T-helper 1 cell treated with Interleukin-12 subunit alpha and Interleukin-12 subunit beta and Interleukin-4 antibody, amounts not matched to agents 30 μg/mL and 1 μg/mL, for 36 hours (primary cell): ENCODE data around the gene ABHD1.
"Not testable (repeated sequence)": the region's sequence is repeated elsewhere in the genome, so short reads cannot be mapped to it uniquely, and the experiment has no call there.

Experiments used
- H3K27ac Mint-ChIP-seq: one replicate; pipeline ENCODE4 v1.8.0; 2021; ENCODE audit warnings: mild to moderate bottlenecking, mixed read lengths
- H3K27me3 Mint-ChIP-seq: one replicate; pipeline ENCODE4 v1.8.0; 2021; ENCODE audit warnings: low read depth, mixed read lengths
- H3K36me3 Mint-ChIP-seq: one replicate; pipeline ENCODE4 v1.8.0; 2021; ENCODE audit warnings: low read depth, mixed read lengths
- H3K4me1 Mint-ChIP-seq: one replicate; pipeline ENCODE4 v1.8.0; 2021; ENCODE audit warnings: low read depth, mixed read lengths
- H3K4me3 Mint-ChIP-seq: one replicate; pipeline ENCODE4 v1.8.0; 2021; ENCODE audit warnings: mild to moderate bottlenecking, moderate library complexity, mixed read lengths
- H3K9me3 Mint-ChIP-seq: one replicate; pipeline ENCODE4 v1.8.0; 2021; ENCODE audit warnings: mixed read lengths

Gene ABHD1

DNA sequence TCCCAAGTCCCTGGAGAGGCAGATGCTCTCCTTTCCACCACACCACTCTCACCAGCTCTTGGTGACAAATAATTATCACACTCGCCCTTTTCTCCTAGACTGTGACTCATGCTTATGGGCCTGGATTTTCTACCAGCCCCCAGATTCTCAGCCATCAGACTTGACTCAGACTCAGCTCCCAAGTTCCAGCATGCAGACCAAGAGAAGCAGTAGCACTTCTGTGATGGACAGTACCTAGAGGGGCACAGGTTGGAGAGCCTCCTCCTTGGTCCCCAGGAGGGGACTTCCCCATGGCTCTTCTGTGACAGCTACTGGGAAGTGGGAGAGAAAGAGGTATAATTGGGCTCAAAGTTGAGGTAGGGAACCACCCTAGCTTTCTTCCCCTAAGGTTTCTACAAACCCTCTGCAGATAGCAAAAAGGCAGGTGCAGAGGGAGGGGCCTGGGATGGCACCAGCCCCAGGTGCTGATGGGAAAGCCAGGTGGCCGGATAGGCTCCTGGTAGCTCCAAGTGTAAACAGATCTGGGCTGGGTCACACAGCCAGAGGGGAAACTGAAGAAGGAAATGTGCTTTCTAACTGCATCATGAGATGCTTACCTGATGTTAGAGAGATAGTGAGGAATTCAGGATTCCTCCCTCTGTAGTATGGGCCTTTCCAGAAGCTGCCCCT is 29.3 kb downstream of the ABHD1 start:
- Mint-ChIP-seq H3K27me3 (no peaks in the 10 kb centered on the region), H3K27ac (no peak overlapping the region), H3K4me3 (no peak overlapping the region), H3K9me3 (no peaks in the 10 kb centered on the region), H3K4me1 (no peaks in the 10 kb centered on the region), H3K36me3 (no peaks in the 10 kb centered on the region)

DNA sequence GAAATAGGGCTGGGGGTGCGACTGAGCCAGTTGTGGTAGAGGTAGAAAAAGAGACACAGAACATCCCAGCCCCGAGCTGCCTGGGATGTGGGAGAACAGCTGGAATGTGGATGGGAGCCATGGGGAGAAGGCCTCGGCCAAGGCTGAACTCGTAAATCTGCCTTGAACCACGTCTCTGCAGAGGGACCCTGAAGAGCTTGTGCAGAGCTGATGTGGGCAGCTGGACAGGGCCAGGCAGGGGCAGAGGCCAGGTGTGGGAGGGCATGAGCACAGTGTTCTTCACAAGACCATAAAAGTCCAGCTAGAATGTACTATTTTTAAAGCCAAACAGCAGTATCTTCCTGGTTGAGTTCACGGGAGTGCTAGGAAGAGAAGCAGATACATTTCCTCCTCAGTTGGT is 30.9 kb downstream of the ABHD1 start:
- no peaks in the 10 kb centered on the region for H3K36me3 Mint-ChIP-seq
- H3K27me3 Mint-ChIP-seq = no peaks in the 10 kb centered on the region
- no peaks in the 10 kb centered on the region for H3K9me3 Mint-ChIP-seq
- no peak overlapping the region for H3K27ac Mint-ChIP-seq
- H3K4me3 Mint-ChIP-seq = no peak overlapping the region
- no peaks in the 10 kb centered on the region for H3K4me1 Mint-ChIP-seq

DNA sequence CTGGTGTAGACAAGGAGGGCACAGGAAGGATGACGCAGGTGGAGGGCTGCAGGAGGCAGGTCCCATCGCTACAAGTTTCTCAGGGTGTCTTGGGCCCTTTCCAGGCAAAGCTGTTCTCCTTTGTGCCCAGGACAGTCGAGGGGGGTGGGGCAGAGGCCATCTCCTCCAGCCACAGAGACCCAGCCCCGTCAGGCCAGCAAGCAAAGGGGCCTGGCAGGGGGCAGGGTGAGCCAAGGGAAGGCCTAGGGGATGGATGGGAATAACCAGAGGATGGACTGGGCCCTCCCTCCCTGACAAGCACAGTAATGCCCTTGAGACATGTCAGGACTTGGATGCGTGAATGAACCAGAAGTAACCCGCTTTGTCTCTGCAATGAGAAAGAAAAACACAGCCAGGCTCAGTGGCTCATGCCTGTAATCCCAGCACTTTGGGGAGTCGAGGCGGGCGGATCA is 31.5 kb downstream of the ABHD1 start:
- no peaks in the 10 kb centered on the region for H3K27me3 Mint-ChIP-seq
- H3K27ac Mint-ChIP-seq = no peak overlapping the region
- no peaks in the 10 kb centered on the region for H3K9me3 Mint-ChIP-seq
- H3K4me3 Mint-ChIP-seq = no peak overlapping the region
- no peaks in the 10 kb centered on the region for H3K4me1 Mint-ChIP-seq
- H3K36me3 Mint-ChIP-seq = no peaks in the 10 kb centered on the region

- no peaks in the 10 kb centered on the region for H3K27me3 Mint-ChIP-seq
- no peaks in the 10 kb centered on the region for H3K9me3 Mint-ChIP-seq
- H3K36me3 Mint-ChIP-seq = no peaks in the 10 kb centered on the region
- H3K4me1 Mint-ChIP-seq = no peaks in the 10 kb centered on the region
- H3K4me3 Mint-ChIP-seq = no peak overlapping the region
- H3K27ac Mint-ChIP-seq = peak overlapping the region; percentile 19
Measured at GRCh38 chr2:27158468-27158867, 34.9 kb downstream of the ABHD1 start.

DNA sequence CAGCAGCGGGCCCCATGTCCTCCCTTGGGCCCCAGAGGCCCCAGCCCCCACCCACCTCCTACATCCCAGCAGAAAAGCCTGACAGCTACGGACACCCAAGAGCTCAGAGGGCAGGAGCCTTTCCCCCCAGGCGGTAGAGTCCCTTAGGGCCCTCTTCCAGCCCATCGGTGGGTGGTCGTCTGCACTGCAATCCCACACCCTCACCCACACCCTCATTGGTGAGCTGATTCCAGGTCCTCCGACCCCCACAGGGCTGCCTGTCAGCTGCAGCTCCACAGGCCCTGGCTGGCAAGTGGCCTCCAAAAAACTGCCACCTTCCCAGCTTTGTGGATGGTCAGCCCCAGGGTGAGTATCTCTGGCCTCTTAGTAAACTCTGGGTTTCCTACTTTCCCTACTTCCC is 35.7 kb downstream of the ABHD1 start:
- Mint-ChIP-seq H3K36me3 (no peaks in the 10 kb centered on the region), H3K4me3 (no peak overlapping the region), H3K9me3 (no peaks in the 10 kb centered on the region), H3K27me3 (no peaks in the 10 kb centered on the region), H3K4me1 (no peaks in the 10 kb centered on the region), H3K27ac (no peak overlapping the region)

DNA sequence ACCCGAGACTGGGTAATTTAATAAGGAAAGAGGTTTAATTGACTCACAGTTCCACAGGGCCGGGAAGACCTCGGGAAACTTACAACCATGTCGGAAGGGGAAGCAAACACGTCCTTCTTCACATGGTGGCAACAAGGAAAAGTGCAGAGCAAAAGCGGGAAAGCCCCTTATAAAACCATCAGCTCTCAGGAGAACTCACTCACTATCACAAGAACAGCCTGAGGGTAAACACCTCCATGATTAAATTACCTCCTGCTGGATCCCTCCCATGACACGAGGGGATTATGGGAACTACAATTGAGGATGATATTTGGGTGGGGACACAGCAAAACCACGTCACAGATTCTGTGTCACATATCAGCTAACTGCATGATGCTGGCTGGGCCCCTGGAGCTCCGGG is 36.6 kb downstream of the ABHD1 start:
- H3K36me3 Mint-ChIP-seq = no peaks in the 10 kb centered on the region
- H3K27me3 Mint-ChIP-seq = no peaks in the 10 kb centered on the region
- H3K4me3 Mint-ChIP-seq = no peak overlapping the region
- no peak overlapping the region for H3K27ac Mint-ChIP-seq
- H3K4me1 Mint-ChIP-seq = no peaks in the 10 kb centered on the region
- no peaks in the 10 kb centered on the region for H3K9me3 Mint-ChIP-seq

DNA sequence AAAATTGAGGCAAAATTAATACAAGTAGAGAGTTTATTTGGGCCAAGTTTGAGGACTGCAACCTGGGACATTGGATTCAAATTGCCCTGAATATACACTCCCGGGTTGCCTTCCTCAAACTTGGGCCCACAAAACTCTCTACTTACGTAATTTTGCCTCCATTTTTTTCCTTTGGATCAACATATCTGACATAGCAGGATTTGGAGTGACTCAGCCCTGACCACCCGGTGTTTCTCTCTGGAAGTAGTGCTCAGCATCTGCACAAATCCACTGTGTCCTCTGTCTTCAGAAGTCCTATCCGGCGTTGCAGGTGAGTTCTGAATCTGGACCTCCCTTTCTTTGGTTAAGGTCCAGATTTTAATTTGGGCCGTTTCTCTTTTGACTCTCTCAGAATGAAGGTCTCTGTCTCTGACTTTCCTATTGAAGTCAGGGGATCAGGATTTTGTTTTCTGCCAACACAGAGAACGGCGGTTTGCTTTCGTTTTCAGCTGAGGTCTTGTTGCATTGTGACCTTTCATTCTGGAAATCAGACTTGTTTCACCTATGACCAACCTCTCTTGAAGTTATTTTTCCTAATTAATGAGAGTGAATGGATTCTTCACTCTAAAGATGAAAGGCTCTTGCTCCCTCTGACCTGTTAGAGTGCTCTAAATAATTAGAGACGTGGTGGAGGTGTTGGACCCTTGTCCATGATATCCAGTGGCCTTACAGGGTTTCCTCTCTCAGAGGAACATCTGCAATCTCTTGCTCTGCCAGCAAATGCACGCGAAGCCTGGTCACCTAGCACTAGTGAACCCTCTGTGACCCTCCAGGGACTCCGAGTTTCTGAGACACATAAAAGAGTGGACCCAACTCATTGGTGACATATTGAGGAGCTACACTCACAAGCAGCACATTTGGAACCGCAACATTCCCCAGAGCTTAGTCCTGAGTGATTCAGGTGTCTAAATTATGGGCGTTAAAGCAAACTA is 38.8 kb downstream of the ABHD1 start:
- no peaks in the 10 kb centered on the region for H3K9me3 Mint-ChIP-seq
- no peak overlapping the region for H3K4me3 Mint-ChIP-seq
- H3K36me3 Mint-ChIP-seq = no peaks in the 10 kb centered on the region
- H3K4me1 Mint-ChIP-seq = no peaks in the 10 kb centered on the region
- no peaks in the 10 kb centered on the region for H3K27me3 Mint-ChIP-seq
- no peak overlapping the region for H3K27ac Mint-ChIP-seq

GRCh38 chr2:27164960-27165763 is 41.5 kb downstream of the ABHD1 start:
- Mint-ChIP-seq H3K27me3 (peaks cover 5% of the 10 kb centered on the region), H3K27ac (no peak overlapping the region), H3K4me1 (peaks cover 1% of the 10 kb centered on the region), H3K4me3 (no peak overlapping the region), H3K9me3 (no peaks in the 10 kb centered on the region), H3K36me3 (no peaks in the 10 kb centered on the region)

- Mint-ChIP-seq H3K36me3 (no peaks in the 10 kb centered on the region), H3K9me3 (no peaks in the 10 kb centered on the region), H3K27me3 (peaks cover 25% of the 10 kb centered on the region), H3K4me1 (peaks cover 3% of the 10 kb centered on the region), H3K4me3 (no peak overlapping the region), H3K27ac (no peak overlapping the region)
Measured at GRCh38 chr2:27170581-27171337, 47.1 kb downstream of the ABHD1 start.

DNA sequence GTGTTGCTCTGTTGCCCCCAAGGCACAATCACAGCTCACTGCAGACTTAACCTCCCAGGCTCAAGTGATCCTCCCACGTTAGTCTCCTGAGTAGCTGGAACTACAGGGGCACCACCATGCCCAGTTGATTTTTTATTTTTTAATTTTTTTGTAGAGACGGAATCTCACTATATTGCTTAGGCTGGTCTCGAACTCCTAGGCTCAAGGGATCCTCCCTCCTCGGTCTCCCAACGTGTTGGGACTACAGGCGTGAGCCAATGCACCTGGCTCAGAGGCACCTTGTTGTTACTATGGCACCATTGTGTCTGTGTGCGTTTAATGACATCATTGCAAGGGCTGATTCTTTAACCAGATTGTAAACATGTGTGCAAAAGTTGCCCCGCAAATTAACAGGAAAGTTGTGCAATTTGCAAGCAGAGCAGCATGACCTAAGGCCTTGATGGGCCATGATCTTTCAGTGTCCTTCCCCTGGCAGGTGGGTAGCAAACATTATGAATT is 47.8 kb downstream of the ABHD1 start:
- H3K9me3 Mint-ChIP-seq = no peaks in the 10 kb centered on the region
- peaks cover 27% of the 10 kb centered on the region for H3K27me3 Mint-ChIP-seq
- H3K36me3 Mint-ChIP-seq = no peaks in the 10 kb centered on the region

GRCh38 chr2:27174638-27175037 is 51.0 kb downstream of the ABHD1 start:
- no peak overlapping the region for H3K27ac Mint-ChIP-seq
- no peaks in the 10 kb centered on the region for H3K9me3 Mint-ChIP-seq
- H3K27me3 Mint-ChIP-seq = peaks cover 43% of the 10 kb centered on the region
- H3K4me1 Mint-ChIP-seq = peaks cover 6% of the 10 kb centered on the region
- no peaks in the 10 kb centered on the region for H3K36me3 Mint-ChIP-seq
- H3K4me3 Mint-ChIP-seq = no peak overlapping the region

More for the DNA sequence above, 47.8 kb downstream of the ABHD1 start:
- Mint-ChIP-seq H3K4me1 (peaks cover 3% of the 10 kb centered on the region), H3K27ac (no peak overlapping the region), H3K4me3 (no peak overlapping the region)

GRCh38 chr2:27175330-27175729 is 51.7 kb downstream of the ABHD1 start:
- Mint-ChIP-seq H3K4me1 (peaks cover 7% of the 10 kb centered on the region), H3K27me3 (peaks cover 39% of the 10 kb centered on the region), H3K27ac (no peak overlapping the region), H3K9me3 (no peaks in the 10 kb centered on the region), H3K36me3 (no peaks in the 10 kb centered on the region), H3K4me3 (no peak overlapping the region)

GRCh38 chr2:27175781-27176180 is 52.2 kb downstream of the ABHD1 start:
- H3K27ac Mint-ChIP-seq, H3K4me1 Mint-ChIP-seq, H3K4me3 Mint-ChIP-seq, H3K36me3 Mint-ChIP-seq, H3K9me3 Mint-ChIP-seq: not testable (repeated sequence)
- peaks cover 35% of the 10 kb centered on the region for H3K27me3 Mint-ChIP-seq
